Calu3 (cell line): ENCODE measurements around the gene TBR1. TPM values are rescaled to one million over a fixed set of nuclear protein-coding genes. Genes with fewer than 3 reads are reported as not detected.

Experiments used
- BruUV-seq: library from RNA; stranded (reverse); fragments of 400-500 nt; replicated peaks from 2 replicates; lab custom pipeline; 2021; lab: Mats Ljungman, UMichigan
- CTCF ChIA-PET: fragments of 300-600 bp; sonication (Branson Sonifier 250); formaldehyde crosslinking; loops from one replicate; lab custom pipeline; 2022; ENCODE audit warnings: antibody characterized with exemption; lab: Charles Lee
- DNase-seq: peaks from one replicate; pipeline ENCODE4 v3.0.0; 2022
- H3K27ac Mint-ChIP-seq: one replicate; pipeline ENCODE4 v1.8.0; 2022; ENCODE audit warnings: mixed read lengths; ENCODE audit not compliant: unreplicated experiment
- H3K27me3 Mint-ChIP-seq: one replicate; pipeline ENCODE4 v1.8.0; 2022; ENCODE audit warnings: mixed read lengths; ENCODE audit not compliant: unreplicated experiment
- H3K36me3 Mint-ChIP-seq: one replicate; pipeline ENCODE4 v1.8.0; 2022; ENCODE audit warnings: mild to moderate bottlenecking, moderate library complexity, mixed read lengths; ENCODE audit not compliant: insufficient read depth, unreplicated experiment
- H3K4me1 Mint-ChIP-seq: one replicate; pipeline ENCODE4 v1.8.0; 2022; ENCODE audit warnings: mild to moderate bottlenecking, low read depth, mixed read lengths; ENCODE audit not compliant: unreplicated experiment
- H3K4me3 Mint-ChIP-seq: one replicate; pipeline ENCODE4 v1.8.0; 2022; ENCODE audit warnings: mild to moderate bottlenecking, low read depth, moderate library complexity, mixed read lengths; ENCODE audit not compliant: unreplicated experiment
- H3K9me3 Mint-ChIP-seq: one replicate; pipeline ENCODE4 v1.8.0; 2022; ENCODE audit warnings: low read depth, mixed read lengths; ENCODE audit not compliant: unreplicated experiment
- CTCF ChIP-seq: fragments of 200-600 bp; IDR thresholded peaks from one replicate; pipeline ENCODE4 v1.8.0; 2022; ENCODE audit warnings: antibody characterized with exemption; ENCODE audit not compliant: unreplicated experiment
- intact Hi-C: fragments of 100-400 bp; cut with micrococcal nuclease; formaldehyde crosslinking; loops from one replicate; pipeline ENCODE4 v1.10.0; 2022; ENCODE audit not compliant: unreplicated experiment
- total RNA-seq: library from RNA; stranded (reverse); gene quantifications from 2 replicates; pipeline ENCODE4 v1.2.3, GENCODE V29; 2022

The TBR1 gene
- total RNA-seq, 1 experiment from 2014 or later, result 0.07 TPM

- intact Hi-C loops, result no loop called here
- Mint-ChIP-seq H3K27me3 (no peaks in the 10 kb centered on the region), H3K27ac (no peak overlapping the region), H3K36me3 (no peaks in the 10 kb centered on the region), H3K4me1 (no peaks in the 10 kb centered on the region), H3K4me3 (no peak overlapping the region), H3K9me3 (no peaks in the 10 kb centered on the region)
- CTCF ChIA-PET, result no interaction called here
- no peak for TF ChIP-seq CTCF
- no peak for DNase-seq
- no TSS peak for BruUV-seq
Observed at GRCh38 chr2:161388146-161388779, 27.8 kb upstream of the TBR1 start.

- CTCF ChIA-PET, result no interaction called here
- no peak overlapping the region for H3K4me3 Mint-ChIP-seq
Observed at GRCh38 chr2:161391737-161392506, 24.2 kb upstream of the TBR1 start.

GRCh38 chr2:161400076-161400475 lies 16.0 kb upstream of the TBR1 start:
- TF ChIP-seq CTCF, result no peak
- H3K36me3 Mint-ChIP-seq, result peaks cover 5% of the 10 kb centered on the region
- H3K9me3 Mint-ChIP-seq, result no peaks in the 10 kb centered on the region
- no peak overlapping the region for H3K4me3 Mint-ChIP-seq
- H3K27ac Mint-ChIP-seq, result no peak overlapping the region
- H3K27me3 Mint-ChIP-seq, result no peaks in the 10 kb centered on the region
- DNase-seq, result no peak
- intact Hi-C loops, result no loop called here
- BruUV-seq, result no TSS peak
- CTCF ChIA-PET, result no interaction called here
- no peaks in the 10 kb centered on the region for H3K4me1 Mint-ChIP-seq

More at GRCh38 chr2:161391737-161392506, 24.2 kb upstream of the TBR1 start:
- H3K27ac Mint-ChIP-seq, result no peak overlapping the region
- H3K4me1 Mint-ChIP-seq, result no peaks in the 10 kb centered on the region
- no peaks in the 10 kb centered on the region for H3K27me3 Mint-ChIP-seq
- DNase-seq, result no peak
- no peaks in the 10 kb centered on the region for H3K9me3 Mint-ChIP-seq
- no TSS peak for BruUV-seq
- intact Hi-C loops, result no loop called here
- TF ChIP-seq CTCF, result no peak
- H3K36me3 Mint-ChIP-seq, result no peaks in the 10 kb centered on the region

GRCh38 chr2:161402297-161402696 lies 13.8 kb upstream of the TBR1 start:
- CTCF ChIA-PET, result no interaction called here
- DNase-seq, result no peak
- H3K4me3 Mint-ChIP-seq, result no peak overlapping the region
- no peak for TF ChIP-seq CTCF
- intact Hi-C loops, result no loop called here
- H3K36me3 Mint-ChIP-seq, result peaks cover 5% of the 10 kb centered on the region
- H3K4me1 Mint-ChIP-seq, result no peaks in the 10 kb centered on the region
- H3K27me3 Mint-ChIP-seq, result no peaks in the 10 kb centered on the region
- no TSS peak for BruUV-seq
- no peaks in the 10 kb centered on the region for H3K9me3 Mint-ChIP-seq
- H3K27ac Mint-ChIP-seq, result no peak overlapping the region
